Measurements from ENCODE around the gene PGM2.

Gene PGM2

DNA sequence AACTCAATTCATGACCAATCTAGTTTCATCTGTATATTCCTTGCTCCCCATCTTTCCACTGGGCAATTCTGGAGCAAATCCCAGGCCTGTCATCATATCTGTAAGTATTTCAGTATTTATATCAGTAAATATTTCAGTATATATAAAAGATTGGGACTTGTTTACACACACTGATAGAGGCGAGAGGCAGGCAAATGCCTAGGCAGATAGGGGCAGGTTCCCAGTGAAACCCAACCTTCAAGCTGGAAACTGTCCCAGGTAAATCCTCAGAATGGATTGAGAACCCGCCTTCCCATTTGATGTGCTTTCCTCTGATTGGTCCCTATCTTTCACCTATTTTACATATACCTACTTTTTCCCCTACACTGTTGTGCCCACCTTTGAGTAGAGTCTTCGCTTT is 40.6 kb downstream of the PGM2 start:
- no peak for DNase-seq

DNA sequence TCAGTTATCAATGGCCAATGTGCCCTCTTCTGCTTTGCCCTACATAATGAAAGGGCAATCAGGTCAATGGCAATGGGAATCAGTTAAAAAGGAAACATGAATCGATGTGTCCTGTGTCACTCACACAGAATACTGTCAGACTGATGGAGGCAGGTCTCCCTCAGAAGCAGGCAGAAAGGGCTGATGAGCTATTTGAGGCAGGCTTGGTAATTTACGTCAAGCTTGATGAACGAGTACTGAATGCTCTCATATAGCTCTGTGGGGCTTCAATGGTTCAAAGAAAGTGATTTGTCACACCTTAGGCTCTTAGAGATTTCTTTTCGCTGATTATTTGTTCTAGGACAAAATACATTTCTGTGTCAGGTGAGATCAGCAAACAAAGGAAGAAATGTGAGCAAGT is 41.8 kb downstream of the PGM2 start:
- no peak for DNase-seq

DNA sequence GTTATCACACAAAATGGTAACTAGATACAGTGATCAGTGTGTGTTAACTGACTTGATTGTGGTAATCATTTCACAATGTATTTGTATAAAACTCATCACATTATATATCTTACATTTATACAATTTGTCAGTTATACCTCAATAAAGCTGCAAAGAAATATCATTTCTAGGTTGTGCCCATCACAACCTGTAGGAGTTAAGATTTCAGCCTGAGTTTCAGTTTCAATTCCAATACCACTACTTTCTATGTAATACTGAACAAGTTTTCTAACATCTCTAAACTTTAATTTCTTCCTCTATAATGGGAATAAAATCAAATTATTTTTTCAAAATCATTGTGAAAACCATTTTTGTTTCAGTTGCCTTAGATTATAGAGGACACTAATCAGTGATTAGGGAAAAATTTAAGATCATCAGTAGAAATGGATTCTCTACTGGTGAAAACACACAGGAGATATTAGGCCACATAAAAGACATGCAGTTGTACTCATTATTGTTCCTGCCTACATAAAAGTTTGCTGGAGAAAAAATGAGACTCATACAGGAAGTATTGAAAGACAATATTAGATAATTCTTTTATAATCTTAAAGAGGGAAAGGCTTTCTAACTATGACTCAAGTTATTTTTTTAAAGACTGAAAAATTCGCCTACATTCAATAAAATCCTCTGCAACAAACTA is 46.0 kb downstream of the PGM2 start:
- no peak for DNase-seq

DNA sequence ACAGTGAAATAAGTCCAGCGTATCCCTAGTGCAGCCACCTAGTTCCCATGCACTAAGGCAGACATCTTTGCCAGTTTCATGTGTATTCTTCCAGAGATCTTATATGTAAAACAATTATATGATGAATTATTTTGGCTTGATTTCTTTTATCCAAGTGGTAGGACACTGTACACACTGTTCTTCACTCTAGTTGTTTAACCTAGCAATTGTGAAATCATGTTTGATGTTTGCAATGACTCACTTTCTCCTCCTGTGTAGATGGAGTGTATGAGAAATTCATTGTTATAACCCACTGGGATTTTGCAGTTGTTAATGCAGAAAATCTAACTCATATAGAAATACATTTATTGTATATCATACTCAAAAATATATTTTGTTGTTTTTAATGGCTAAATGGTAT is 46.9 kb downstream of the PGM2 start:
- DNase-seq, result no peak

DNA sequence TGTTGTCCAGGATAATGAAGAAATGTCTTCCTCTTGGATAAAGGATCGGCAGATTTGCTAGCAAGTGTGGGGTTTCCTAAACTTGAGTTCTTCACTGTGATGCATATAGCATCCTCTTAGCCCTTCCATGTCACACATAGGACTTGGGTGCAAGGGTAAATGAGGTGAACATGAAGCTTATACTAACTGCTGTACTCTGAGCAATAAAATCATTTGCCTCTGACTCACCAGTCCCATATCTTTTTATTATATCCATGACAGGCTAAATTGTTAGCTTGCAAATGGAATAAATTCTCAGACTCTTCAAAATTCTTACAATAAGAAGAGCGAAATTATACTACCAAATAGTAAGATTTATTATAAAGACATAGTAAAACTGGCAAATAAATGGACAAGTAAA is 49.7 kb downstream of the PGM2 start:
- no peak for DNase-seq

DNA sequence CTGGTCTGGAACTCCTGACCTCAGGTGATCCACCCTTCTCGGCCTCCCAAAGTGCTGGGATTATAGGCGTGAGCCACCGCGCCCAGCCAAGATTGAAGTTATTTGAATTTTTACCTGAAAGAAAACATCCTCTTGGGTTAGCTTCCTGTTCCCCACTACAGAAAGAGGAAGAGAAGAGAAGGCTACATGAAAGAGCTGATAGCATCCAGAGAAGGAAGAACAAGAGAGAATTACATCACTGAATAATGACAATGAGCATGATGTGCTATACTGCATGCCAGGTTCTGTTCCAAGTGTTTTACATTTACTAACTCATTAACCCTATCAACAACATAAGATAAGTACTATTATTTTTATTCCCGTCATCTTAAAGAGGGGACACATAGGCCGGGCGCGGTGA is 52.9 kb downstream of the PGM2 start:
- DNase-seq, result no peak

DNA sequence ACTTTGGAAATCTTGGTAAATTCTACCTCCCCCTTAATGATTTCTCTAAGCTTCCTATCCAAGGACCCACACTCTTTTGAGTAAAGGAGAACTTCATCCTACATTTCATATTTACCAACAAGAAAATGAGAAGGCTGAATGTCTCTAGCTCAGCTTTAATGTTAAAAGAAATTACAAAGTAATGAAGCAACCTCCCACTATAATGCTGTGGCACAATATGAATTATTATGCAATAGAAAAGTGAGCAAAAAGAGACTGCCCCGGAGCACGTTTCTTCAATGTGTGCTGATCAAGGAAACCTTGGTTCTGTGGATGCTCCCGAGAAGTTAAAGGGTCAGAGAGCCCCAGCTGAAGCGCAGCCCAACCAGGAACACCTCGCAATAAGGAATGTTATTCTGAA is 55.3 kb downstream of the PGM2 start:
- DNase-seq, result no peak

DNA sequence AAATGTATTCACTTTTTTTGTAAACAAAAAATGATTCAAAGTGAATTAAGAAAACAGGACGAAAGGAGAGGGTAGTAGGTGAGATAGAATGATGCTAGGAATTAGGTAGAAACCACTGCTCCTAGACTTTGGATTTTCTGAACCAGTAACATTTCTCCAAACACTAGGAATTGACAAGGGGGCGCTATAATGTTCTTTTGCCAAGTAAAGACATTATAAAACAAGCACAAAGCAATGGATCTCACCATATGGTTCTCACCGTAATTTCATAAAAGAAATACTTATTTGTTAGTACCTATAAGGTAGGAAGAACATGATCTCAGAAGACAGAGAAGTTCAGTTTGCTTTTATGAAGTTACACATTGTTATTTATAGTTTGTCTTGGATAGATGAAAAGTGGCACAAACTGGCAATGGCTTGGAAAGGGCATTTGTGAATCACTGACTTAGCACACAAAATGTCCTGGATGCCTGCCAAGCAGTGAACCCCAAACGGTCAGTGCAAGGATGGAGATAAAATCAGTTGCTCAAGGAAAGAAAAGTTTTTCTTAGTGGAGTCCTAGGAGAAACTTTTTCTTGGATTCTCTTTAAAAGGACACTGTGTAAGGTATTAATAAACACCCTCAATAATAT is 56.3 kb downstream of the PGM2 start:
- no peak for DNase-seq

DNA sequence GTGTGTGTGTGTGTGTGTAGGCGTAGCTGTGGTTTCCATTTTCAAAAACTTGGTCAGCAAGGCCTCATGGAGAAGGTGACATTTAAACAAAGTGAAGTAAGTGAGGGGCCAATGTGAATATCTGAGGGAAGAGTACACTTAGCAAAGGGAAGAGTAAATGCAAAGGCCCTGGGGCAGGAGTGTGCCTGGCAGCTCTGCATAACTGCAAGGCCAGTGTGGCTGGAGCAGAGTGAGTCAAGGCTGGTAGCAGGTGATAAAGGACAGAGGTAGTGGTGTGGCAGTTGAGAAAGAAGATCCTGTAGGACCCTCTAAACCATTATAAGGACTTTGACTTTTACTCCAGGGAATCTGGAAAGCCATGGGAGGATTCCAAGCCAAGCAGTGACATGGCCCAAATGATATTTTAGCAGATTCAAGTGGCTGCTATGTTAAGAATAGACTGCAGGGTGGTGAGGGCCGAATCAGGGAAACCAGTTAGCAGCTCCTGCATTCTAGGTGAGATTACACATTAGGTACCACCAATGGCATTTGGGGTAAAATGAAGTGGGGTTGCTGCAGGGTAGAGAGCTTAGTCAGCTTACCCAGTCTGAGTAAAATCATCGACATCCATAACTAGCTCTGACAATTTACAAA is 58.5 kb downstream of the PGM2 start:
- no peak for DNase-seq

DNA sequence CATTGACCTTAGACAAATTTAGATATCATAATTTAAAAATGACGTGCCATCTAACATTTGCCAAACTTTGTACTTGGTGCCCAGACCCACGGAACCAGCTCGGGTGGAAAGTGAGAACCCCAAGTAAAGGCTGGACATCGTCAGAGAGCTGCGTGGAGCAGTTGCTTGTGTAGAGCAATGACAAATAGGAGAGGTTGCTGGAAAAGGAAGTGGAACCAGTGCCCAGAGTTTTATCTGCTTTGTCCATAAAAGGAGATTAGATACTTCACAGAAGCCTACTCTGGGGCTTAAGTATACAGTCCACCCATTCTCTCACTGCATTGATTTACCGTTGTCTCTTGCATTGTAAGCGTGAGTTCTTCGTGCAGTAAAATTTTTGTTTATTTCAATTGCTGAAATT is 59.0 kb downstream of the PGM2 start:
- DNase-seq, result no peak

DNA sequence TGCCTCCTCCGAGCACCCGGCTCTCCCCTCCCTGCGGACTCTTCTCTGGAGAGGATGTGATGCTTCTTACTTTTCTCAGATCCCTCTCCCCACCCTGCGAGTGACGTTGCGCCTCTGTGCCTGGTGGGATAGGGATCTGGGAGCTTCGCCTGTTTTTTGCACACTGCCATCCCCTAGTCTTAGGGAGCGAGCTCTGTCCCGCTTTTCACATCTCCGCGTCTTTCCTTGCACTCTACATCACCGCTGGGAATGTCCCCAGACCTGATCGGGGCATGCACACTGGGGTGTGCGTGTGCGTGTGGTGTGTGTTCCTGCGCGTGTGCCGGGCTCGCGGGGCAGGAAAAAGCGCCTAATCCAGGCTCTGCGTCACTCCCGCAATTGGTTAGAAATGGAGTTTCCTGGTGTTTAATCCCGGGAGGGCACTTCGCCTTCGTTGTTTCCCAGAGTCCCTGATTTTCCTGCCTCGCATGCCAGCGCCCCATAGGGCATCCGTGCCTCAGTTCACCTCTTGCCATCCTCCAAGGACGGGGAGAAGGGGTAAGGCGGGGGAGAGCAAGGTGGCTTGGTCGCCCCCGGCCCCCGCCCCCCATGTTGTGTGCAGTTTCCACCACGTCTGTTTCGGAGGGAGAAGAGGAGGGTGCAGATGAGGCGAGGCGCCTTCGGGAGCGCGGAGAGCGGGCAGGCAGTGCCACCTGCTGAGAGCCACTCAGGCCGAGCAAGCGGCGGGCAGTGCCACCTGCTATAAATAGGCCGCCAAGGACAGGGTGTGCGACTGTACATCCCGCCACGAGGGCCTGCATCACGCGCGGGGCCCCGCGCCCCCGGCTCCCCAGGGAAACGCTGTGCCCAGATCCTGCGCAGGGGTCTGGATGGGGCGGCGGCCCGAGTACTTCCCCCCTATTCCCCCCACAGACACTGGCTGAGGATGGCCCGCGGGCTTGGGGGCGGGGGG is 63.6 kb downstream of the PGM2 start:
- DNase-seq, result peak; percentile 22

DNA sequence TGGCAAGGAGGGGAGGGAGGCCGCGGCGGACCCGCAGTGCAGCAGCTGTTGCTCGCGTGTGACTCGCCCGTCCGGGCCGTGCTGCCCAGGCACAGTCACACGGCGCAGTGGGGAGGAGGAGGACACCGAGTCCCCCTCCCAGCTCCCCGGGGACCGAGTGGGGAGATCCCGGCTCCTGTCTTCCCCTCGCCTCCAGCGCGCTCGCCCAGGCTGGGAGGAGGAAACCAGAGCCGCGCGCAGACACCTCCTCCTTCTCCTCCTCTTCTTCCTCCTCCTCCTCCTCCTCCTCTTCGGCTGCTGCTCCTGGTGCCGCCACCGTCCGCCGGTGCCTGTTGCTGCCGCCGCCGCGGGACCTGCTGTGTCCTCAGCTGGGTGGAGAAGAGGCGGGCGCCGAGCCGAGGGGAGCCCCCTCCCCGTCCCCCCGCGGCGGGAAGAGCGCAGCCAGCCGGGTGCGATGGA is 64.3 kb downstream of the PGM2 start, which contains the start of gene TBC1D1:
Gene TBC1D1 (plus strand): TSS at position 284 of the 459 bp plus-strand sequence. CDS start 11,012 bp downstream, outside the sequence.
- no peak for DNase-seq

DNA sequence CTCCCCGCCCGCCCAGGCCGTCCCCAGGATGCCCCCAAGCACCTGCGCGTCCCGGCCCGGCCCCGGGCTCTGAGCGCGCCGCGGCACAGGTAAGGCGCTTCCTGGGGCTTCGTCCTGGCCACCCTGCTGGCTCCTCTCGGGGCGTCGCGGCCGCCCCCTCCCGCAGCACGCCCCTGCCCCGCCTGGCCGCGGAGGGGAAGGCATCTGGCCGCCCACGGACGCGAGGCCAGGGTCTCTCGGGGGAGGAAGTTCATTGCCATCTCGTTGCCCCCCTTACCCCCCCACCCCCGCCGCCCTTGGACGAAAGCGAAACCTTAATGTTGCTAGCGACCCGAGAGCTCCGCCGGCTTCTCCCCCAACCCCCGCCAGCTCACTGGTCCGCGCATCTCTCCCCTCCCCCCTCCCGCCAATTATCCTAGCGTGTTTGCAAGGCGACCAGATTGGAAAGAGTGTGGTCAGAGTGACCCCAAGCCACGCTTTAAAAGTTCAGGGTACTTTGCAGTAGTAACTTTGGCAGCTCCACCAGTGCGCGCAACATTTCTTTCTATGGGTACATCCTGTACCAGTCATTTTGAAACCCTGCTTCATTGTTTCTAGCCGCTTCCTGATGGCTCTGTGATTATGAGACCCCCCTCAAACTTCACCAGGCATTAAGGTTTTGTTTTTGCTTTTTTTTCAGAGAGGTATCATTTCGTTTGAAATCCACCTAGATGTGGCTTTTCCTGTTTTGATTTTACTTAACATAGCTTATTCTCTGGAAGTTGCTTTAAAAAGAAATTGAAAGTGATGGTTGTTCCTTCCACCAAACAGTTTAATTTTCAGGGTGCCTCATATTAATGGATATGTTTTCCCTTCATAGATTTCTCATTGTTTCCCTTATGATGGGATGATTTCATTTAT is 65.0 kb downstream of the PGM2 start:
- DNase-seq, result no peak

DNA sequence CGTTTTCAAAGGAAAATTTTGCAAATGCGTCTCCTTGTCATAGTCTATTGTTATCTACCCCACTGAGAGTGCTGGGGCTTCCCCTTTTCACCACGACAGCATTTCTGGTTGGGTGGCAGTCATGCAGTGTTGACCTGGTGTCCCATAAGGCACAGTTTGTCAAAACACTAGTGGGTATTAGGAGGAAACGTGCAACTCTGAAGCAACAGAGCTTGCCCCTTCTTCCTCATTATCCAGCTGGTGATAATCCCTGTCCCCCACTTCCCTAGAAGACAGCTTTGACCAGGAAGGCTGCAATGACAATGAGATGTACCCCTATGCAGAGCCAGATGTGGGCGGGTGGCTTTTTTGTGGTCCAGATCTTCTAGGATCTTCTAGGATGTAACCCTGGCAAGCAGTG is 66.2 kb downstream of the PGM2 start:
- DNase-seq, result no peak

DNA sequence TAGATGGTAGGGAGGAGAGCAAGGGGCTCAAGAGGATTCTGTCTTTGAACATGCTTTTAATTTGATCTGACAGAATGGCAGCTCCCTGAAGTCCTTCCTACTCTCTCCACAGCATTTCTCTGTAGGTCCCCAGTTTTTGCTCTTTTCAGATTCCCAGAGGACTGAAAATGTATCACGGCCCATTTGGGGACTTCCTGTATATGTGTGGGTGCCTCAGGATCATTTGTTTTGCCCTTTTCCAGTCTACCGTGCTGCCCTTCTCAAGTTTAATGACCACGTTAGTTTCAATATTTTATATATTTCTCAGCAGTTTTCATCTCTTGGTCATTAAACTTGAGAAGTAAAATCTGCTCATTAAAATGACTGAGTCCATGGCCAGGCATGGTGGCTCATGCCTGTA is 66.7 kb downstream of the PGM2 start:
- DNase-seq, result no peak

DNA sequence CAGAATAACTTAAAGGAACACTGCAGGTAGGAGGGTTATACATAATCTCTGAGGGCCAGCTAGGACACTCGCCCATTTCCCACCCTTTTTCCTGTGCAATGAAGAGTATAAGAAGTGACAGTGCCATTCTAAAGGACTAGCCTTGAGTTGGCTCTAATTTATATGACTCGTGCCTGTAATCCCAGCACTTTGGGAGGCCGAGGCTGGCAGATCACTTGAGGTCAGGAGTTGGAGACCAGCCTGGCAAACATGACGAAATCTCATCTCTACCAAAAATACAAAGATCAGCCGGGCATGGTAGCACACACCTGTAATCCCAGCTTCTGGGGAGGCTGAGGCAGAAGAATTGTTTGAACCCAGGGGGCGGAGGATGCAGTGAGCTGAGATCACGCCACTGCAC is 68.8 kb downstream of the PGM2 start:
- DNase-seq, result no peak

DNA sequence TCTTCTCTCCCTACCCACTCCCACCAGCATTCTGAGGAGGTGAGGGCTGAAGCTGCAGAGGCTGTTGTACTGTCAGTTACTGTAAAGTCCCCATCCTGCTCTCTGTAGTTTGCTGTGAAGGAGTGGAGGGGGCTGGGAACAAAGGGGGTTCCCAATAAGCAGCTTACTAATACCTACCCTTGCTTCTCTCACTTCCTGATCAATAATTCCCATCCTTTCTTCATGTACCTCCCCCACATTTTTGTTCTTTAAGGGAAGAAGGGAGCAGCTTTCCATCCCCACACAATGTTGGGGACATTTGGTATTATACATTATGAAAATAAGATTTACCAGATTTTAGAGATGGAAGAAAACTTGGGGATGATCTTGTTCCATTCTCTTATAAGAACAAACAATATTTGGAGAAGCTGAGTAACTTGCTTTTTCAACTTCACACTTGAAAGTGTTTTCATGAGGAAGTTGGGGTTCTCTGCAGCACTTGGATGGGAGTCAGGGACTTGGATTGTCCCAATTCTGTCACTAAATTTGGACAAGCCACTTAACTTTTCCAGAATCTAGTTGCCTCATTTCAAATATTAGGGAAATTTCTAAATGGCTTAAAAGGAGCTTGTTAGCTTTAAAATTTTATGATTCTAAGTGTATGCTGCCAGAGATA is 69.8 kb downstream of the PGM2 start:
- no peak for DNase-seq

DNA sequence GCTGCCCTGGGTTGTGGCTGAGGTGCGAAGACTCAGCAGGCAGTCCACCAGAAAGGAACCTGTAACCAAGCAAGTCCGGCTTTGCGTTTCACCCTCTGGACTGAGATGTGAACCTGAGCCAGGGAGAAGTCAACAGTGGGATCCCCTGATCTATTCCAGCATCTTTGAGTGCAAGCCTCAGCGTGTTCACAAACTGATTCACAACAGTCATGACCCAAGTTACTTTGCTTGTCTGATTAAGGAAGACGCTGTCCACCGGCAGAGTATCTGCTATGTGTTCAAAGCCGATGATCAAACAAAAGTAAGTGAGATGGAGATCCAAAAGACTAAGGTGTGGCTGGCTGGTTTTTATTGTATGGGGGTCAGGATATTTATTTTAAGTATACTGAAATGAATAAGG is 75.7 kb downstream of the PGM2 start:
- DNase-seq, result no peak

DNA sequence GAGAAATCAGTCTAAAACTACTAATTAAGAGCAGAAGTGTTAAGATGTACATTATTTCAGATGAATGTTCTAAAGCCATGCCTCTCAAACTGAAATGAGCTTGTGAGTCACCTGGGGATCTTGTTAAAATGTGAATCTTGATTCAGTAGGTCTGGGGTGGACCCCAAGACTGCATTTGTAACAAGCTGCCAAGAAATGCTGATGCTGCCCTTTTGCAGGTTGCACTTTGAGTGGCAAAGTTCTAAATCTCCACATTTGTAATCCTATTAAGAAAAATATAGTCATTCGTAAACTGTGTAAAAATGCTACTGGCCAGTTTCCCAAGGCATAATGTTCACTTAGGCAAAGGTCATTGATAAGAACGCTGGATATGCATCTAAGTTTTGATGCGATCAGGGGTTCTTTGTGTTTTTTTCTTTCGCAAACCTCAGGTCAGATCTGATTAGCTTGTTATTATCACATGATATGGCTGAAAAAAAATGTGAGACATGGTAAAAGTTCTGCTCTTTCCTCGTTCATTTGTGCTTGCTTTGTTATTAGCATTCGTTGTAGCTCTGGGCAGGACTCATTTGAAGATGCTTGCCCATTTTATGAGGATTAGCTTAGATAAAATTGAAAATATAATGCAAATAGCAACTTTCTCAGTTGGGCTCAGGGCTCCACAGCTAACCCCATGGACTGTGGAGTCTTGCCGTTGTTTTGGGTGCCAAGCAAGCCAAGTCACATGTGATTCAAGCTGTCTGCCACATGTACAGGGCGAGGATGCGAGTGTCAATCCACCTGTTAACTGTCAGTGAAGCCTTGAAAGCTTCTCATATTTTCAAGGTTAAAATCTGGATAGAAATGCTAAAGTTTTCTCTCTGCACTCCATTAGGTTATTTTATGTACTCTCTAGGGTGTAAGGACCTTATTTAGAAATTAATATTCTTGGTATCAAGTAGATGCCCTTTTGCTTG is 76.5 kb downstream of the PGM2 start:
- no peak for DNase-seq

DNA sequence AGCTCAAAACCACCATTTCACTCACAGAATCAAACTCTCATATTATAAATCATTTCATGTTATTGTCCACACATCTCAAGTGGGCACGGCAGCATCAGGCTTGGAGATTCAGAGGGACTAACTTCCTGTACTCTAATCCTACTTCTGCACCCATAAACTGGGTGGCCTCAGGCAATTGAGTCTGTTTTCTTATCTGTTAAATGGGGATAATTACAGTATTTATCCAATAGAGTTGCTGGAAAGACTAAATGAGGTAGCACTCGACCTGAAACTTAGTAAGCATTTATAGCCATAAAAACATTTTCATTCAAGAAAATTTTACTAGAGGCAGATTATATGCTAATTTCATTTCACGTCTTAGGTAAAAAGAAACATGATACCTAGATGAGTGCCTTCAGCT is 77.4 kb downstream of the PGM2 start:
- no peak for DNase-seq
